RWPE2 (cell line): ENCODE data around the gene HTATSF1.

ENCODE experiments used
- ATAC-seq: fragments of 200-7000 bp; cut with Tn5 transposase; 3 replicates; pipeline ENCODE4 v1.9.1; 2021; ENCODE audit warnings: low read depth
- DNase-seq: peaks from one replicate; pipeline ENCODE4 v3.0.0-alpha.2; 2020; ENCODE audit warnings: low spot score
- H3K27ac ChIP-seq: fragments of 450-650 bp; 2 replicates; pipeline ENCODE4 v1.5.1; 2017; ENCODE audit warnings: mild to moderate bottlenecking; ENCODE audit not compliant: poor library complexity, severe bottlenecking
- H3K27me3 ChIP-seq: fragments of 250-450 bp; sonication (Bioruptor Pico); 2 replicates; pipeline ENCODE4 v1.5.1; 2021; ENCODE audit warnings: mild to moderate bottlenecking, moderate library complexity; ENCODE audit not compliant: insufficient read depth, poor library complexity, severe bottlenecking
- H3K36me3 ChIP-seq: fragments of 250-450 bp; sonication (Bioruptor Pico); 2 replicates; pipeline ENCODE4 v1.5.1; 2020; ENCODE audit warnings: low read depth, mild to moderate bottlenecking, moderate library complexity
- H3K4me1 ChIP-seq: fragments of 250-450 bp; sonication (Bioruptor Pico); 2 replicates; pipeline ENCODE4 v1.5.1; 2021; ENCODE audit warnings: mild to moderate bottlenecking, moderate library complexity; ENCODE audit not compliant: insufficient read depth, poor library complexity, severe bottlenecking
- H3K4me3 ChIP-seq: fragments of 250-450 bp; sonication (Bioruptor Pico); 2 replicates; pipeline ENCODE4 v1.5.1; 2021; ENCODE audit warnings: mild to moderate bottlenecking, moderate library complexity; ENCODE audit not compliant: severe bottlenecking
- H3K9me3 ChIP-seq: fragments of 250-450 bp; sonication (Bioruptor Pico); 2 replicates; pipeline ENCODE4 v1.5.1; 2021; ENCODE audit warnings: mild to moderate bottlenecking, moderate library complexity; ENCODE audit not compliant: severe bottlenecking
- TF ChIP-seq, protein P1 (sequence below): fragments of 450-650 bp; IDR thresholded peaks from one replicate; pipeline ENCODE4 v1.5.1; 2017; ENCODE audit warnings: mild to moderate bottlenecking, moderate library complexity; ENCODE audit not compliant: poor library complexity, severe bottlenecking

Gene HTATSF1

DNA sequence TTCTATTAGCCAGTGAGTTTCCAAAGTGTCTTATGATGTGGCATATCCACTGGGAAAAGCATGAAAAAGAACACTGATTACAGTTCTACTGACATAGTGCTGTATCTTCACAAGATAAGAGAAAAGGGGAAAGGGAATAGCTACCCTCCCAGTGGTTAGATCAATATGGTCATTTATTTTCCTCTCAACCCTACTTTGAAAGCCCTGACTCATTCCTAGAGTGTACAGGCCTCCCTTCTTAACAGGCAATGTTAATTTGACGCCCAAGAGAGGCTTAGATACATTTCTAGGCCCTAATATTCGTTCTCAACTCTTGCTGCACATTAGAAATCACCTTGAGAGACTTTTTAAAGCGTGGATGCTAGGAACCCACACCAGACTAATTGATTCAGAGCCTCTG is 30.1 kb upstream of the HTATSF1 start:
- Histone ChIP-seq H3K36me3 (no peaks in the 10 kb centered on the region), H3K9me3 (no peaks in the 10 kb centered on the region), H3K27me3 (no peaks in the 10 kb centered on the region), H3K4me1 (no peaks in the 10 kb centered on the region), H3K27ac (no peak overlapping the region), H3K4me3 (no peak overlapping the region)
- no peak for DNase-seq
- ATAC-seq: no peak
- TF ChIP-seq, protein P1, sequence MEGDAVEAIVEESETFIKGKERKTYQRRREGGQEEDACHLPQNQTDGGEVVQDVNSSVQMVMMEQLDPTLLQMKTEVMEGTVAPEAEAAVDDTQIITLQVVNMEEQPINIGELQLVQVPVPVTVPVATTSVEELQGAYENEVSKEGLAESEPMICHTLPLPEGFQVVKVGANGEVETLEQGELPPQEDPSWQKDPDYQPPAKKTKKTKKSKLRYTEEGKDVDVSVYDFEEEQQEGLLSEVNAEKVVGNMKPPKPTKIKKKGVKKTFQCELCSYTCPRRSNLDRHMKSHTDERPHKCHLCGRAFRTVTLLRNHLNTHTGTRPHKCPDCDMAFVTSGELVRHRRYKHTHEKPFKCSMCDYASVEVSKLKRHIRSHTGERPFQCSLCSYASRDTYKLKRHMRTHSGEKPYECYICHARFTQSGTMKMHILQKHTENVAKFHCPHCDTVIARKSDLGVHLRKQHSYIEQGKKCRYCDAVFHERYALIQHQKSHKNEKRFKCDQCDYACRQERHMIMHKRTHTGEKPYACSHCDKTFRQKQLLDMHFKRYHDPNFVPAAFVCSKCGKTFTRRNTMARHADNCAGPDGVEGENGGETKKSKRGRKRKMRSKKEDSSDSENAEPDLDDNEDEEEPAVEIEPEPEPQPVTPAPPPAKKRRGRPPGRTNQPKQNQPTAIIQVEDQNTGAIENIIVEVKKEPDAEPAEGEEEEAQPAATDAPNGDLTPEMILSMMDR: no peak

DNA sequence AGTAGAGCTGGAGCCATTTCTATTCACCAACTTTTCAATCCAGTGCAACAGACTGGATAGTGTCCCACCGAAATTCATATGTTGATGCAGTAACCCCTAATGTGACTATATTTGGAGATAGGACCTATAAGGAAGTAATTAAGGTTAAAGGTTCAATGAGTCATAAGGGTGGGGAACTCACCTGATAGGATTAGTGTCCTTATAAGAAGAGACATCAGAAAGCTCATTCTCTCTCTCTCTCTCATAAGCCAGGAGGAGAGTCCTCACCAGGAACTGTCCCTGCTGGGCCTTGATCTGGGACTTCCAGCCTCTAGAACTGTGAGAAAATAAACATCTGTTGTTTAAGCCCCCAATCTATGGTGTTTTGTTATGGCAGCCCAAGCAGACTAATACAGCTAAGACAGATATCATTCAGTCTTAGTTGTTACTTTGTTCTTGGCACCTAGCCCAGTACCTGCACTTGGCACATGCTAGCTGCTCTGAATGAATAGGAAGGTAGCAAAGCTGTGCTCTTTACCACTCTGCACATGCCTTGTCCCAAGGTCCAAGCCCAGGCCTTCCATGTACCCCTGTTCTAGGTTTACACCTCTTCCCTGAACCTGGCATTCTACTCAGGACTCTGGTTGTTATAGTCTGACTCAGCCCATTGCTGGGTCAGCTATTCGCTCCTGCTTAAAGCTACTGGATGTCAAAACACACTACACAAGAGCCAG is 28.8 kb upstream of the HTATSF1 start:
- DNase-seq (no peak), ATAC-seq (no peak)
- TF ChIP-seq, protein P1: no peak
- Histone ChIP-seq H3K4me1 (no peaks in the 10 kb centered on the region), H3K27me3 (no peaks in the 10 kb centered on the region), H3K27ac (no peak overlapping the region), H3K4me3 (no peak overlapping the region), H3K9me3 (no peaks in the 10 kb centered on the region), H3K36me3 (no peaks in the 10 kb centered on the region)

GRCh38 chrX:136473663-136474062 is 23.7 kb upstream of the HTATSF1 start:
- TF ChIP-seq, protein P1: no peak
- Histone ChIP-seq H3K9me3 (no peaks in the 10 kb centered on the region), H3K36me3 (no peaks in the 10 kb centered on the region), H3K4me1 (no peaks in the 10 kb centered on the region), H3K4me3 (no peak overlapping the region), H3K27ac (no peak overlapping the region), H3K27me3 (no peaks in the 10 kb centered on the region)
- DNase-seq: no peak
- ATAC-seq: no peak

DNA sequence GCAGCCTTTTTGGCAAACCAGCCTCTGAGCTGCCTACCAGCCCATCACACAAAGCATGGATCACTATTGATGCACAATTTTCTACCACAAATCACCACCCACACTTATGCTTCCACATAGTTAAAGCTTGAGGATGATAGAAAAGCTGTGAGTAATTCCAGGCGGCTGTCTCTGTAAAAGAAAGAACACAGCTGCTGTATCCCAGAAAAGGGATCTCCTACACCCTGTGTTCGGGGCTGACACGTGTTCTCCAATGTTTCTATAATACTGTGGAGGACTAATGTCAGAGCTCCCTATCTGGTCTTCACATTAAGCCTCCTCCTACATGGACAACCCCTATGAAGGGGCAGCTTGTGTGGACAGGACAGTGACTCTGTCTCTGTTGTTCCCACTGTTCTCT is 22.2 kb upstream of the HTATSF1 start:
- H3K4me1 ChIP-seq: no peaks in the 10 kb centered on the region
- ATAC-seq: no peak
- no peaks in the 10 kb centered on the region for H3K36me3 ChIP-seq
- H3K9me3 ChIP-seq: no peaks in the 10 kb centered on the region
- no peak overlapping the region for H3K27ac ChIP-seq
- DNase-seq: no peak
- TF ChIP-seq, protein P1: no peak
- H3K27me3 ChIP-seq: no peaks in the 10 kb centered on the region
- H3K4me3 ChIP-seq: no peak overlapping the region

DNA sequence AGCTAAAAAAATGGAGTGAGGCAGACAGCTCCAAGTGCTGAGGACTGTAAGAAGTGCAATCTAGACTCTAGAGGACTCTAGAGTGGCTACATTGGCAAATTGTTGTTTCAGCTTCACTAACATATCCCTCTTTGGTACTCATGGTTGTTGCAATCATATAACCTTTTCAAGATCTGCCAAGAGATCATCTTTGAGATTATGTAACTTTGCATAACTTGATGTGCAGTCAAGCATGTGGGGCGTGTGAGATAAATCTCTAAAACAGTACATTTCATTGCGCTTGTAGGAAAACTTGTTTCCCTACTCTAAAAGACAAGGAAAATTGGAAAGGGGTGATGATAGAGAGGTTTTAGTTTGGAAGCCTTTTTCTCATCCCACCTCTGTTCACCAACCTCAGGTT is 20.9 kb upstream of the HTATSF1 start:
- ATAC-seq (no peak), DNase-seq (no peak)
- no peaks in the 10 kb centered on the region for H3K4me1 ChIP-seq
- no peaks in the 10 kb centered on the region for H3K27me3 ChIP-seq
- H3K9me3 ChIP-seq: no peaks in the 10 kb centered on the region
- H3K4me3 ChIP-seq: no peak overlapping the region
- TF ChIP-seq, protein P1: no peak
- no peak overlapping the region for H3K27ac ChIP-seq
- no peaks in the 10 kb centered on the region for H3K36me3 ChIP-seq
